Calu3 (cell line): ENCODE data around the gene PIPOX. TPM values are rescaled to one million over a fixed set of nuclear protein-coding genes. Genes with fewer than 3 reads are reported as not detected.

Experiments
- BruUV-seq: library from RNA; stranded (reverse); fragments of 400-500 nt; replicated peaks from 2 replicates; lab custom pipeline; 2021; lab: Mats Ljungman, UMichigan
- CTCF ChIA-PET: fragments of 300-600 bp; sonication (Branson Sonifier 250); formaldehyde crosslinking; loops from one replicate; lab custom pipeline; 2022; ENCODE audit warnings: antibody characterized with exemption; lab: Charles Lee
- DNase-seq: peaks from one replicate; pipeline ENCODE4 v3.0.0; 2022
- H3K27ac Mint-ChIP-seq: one replicate; pipeline ENCODE4 v1.8.0; 2022; ENCODE audit warnings: mixed read lengths; ENCODE audit not compliant: unreplicated experiment
- H3K27me3 Mint-ChIP-seq: one replicate; pipeline ENCODE4 v1.8.0; 2022; ENCODE audit warnings: mixed read lengths; ENCODE audit not compliant: unreplicated experiment
- H3K36me3 Mint-ChIP-seq: one replicate; pipeline ENCODE4 v1.8.0; 2022; ENCODE audit warnings: mild to moderate bottlenecking, moderate library complexity, mixed read lengths; ENCODE audit not compliant: insufficient read depth, unreplicated experiment
- H3K4me1 Mint-ChIP-seq: one replicate; pipeline ENCODE4 v1.8.0; 2022; ENCODE audit warnings: mild to moderate bottlenecking, low read depth, mixed read lengths; ENCODE audit not compliant: unreplicated experiment
- H3K4me3 Mint-ChIP-seq: one replicate; pipeline ENCODE4 v1.8.0; 2022; ENCODE audit warnings: mild to moderate bottlenecking, low read depth, moderate library complexity, mixed read lengths; ENCODE audit not compliant: unreplicated experiment
- H3K9me3 Mint-ChIP-seq: one replicate; pipeline ENCODE4 v1.8.0; 2022; ENCODE audit warnings: low read depth, mixed read lengths; ENCODE audit not compliant: unreplicated experiment
- CTCF ChIP-seq: fragments of 200-600 bp; IDR thresholded peaks from one replicate; pipeline ENCODE4 v1.8.0; 2022; ENCODE audit warnings: antibody characterized with exemption; ENCODE audit not compliant: unreplicated experiment
- intact Hi-C: fragments of 100-400 bp; cut with micrococcal nuclease; formaldehyde crosslinking; loops from one replicate; pipeline ENCODE4 v1.10.0; 2022; ENCODE audit not compliant: unreplicated experiment
- total RNA-seq: library from RNA; stranded (reverse); gene quantifications from 2 replicates; pipeline ENCODE4 v1.2.3, GENCODE V29; 2022

PIPOX gene
- total RNA-seq, 1 experiment from 2014 or later, result 3.7 TPM

GRCh38 chr17:29095439-29095838 lies 52.5 kb downstream of the PIPOX start:
- Mint-ChIP-seq H3K36me3 (peaks cover 39% of the 10 kb centered on the region), H3K27me3 (no peaks in the 10 kb centered on the region), H3K4me1 (no peaks in the 10 kb centered on the region), H3K9me3 (no peaks in the 10 kb centered on the region), H3K4me3 (no peak overlapping the region), H3K27ac (no peak overlapping the region)
- CTCF ChIA-PET, result no interaction called here
- BruUV-seq, result no TSS peak
- intact Hi-C loops, result no loop called here
- TF ChIP-seq CTCF, result no peak
- DNase-seq, result no peak

GRCh38 chr17:29096094-29096493 lies 53.2 kb downstream of the PIPOX start:
- no TSS peak for BruUV-seq
- Mint-ChIP-seq H3K4me3 (no peak overlapping the region), H3K36me3 (peaks cover 37% of the 10 kb centered on the region), H3K4me1 (no peaks in the 10 kb centered on the region), H3K27ac (no peak overlapping the region), H3K9me3 (no peaks in the 10 kb centered on the region), H3K27me3 (no peaks in the 10 kb centered on the region)
- CTCF ChIA-PET, result no interaction called here
- no peak for DNase-seq
- intact Hi-C loops, result no loop called here
- TF ChIP-seq CTCF, result no peak

- no peaks in the 10 kb centered on the region for H3K27me3 Mint-ChIP-seq
- no peak overlapping the region for H3K27ac Mint-ChIP-seq
- H3K36me3 Mint-ChIP-seq, result peaks cover 43% of the 10 kb centered on the region
- intact Hi-C loops, result no loop called here
- no peak for TF ChIP-seq CTCF
- no peaks in the 10 kb centered on the region for H3K9me3 Mint-ChIP-seq
- H3K4me3 Mint-ChIP-seq, result no peak overlapping the region
- H3K4me1 Mint-ChIP-seq, result no peaks in the 10 kb centered on the region
- no peak for DNase-seq
- BruUV-seq, result no TSS peak
- CTCF ChIA-PET, result no interaction called here
Observed at GRCh38 chr17:29099527-29099926, 56.6 kb downstream of the PIPOX start.

- CTCF ChIA-PET, result interaction anchor here (1.3 to 1.4 kb wide), 2 partner anchors 11 to 17 kb away, joined by 4 to 5 read pairs; no protein-coding TSS in a partner anchor
- no peak for DNase-seq
- no peak overlapping the region for H3K27ac Mint-ChIP-seq
- no peaks in the 10 kb centered on the region for H3K27me3 Mint-ChIP-seq
- intact Hi-C loops, result no loop called here
- no peaks in the 10 kb centered on the region for H3K4me1 Mint-ChIP-seq
- H3K36me3 Mint-ChIP-seq, result peaks cover 48% of the 10 kb centered on the region
- H3K4me3 Mint-ChIP-seq, result no peak overlapping the region
- no peak for TF ChIP-seq CTCF
- H3K9me3 Mint-ChIP-seq, result no peaks in the 10 kb centered on the region
- no TSS peak for BruUV-seq
Observed at GRCh38 chr17:29100296-29100695, 57.4 kb downstream of the PIPOX start.
